Glomerular visceral epithelial cell (primary cell): Measurements from ENCODE around the gene UBAP2L.
"Not testable (repeated sequence)": the region's sequence is repeated elsewhere in the genome, so short reads cannot be mapped to it uniquely, and the experiment has no call there.

Experiments used
- DNase-seq: peaks from one replicate; pipeline ENCODE4 v3.0.0-alpha.2; 2016; ENCODE audit errors: extremely low spot score

The UBAP2L gene

GRCh38 chr1:154198756-154199562 is 21.8 kb upstream of the UBAP2L start:
- peak; percentile 68 for DNase-seq

GRCh38 chr1:154199563-154199879 is 21.2 kb upstream of the UBAP2L start:
- DNase-seq, result no peak

- DNase-seq, result not testable (repeated sequence)
These were observed 15.0 kb upstream of the UBAP2L start for GRCh38 chr1:154205778-154206177.

DNA sequence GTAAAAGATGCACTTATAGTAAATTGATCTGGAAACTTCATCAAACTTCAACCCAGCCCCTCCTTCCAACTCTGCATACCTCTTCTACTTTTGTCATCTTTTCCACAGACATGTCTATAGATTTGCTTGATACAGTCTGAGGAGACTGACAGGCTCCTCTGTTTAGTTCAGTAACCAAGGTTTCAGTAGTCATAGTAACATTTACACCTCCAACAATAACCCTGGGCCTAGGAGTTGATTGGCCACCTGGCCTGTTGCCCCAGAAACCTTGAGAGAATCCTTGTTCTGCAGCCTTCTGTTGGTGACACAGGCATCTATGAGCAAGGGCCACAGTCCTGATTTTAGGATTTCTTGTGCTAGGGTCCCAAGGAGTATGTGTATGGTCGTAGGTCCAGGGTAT is 14.6 kb upstream of the UBAP2L start, which contains the start of gene CFAP141:
TSS of gene CFAP141 (minus strand) at position 138 of the 400 bp plus-strand sequence. CDS start at position 112, 26 bp downstream.
- peak; percentile 51 for DNase-seq

DNA sequence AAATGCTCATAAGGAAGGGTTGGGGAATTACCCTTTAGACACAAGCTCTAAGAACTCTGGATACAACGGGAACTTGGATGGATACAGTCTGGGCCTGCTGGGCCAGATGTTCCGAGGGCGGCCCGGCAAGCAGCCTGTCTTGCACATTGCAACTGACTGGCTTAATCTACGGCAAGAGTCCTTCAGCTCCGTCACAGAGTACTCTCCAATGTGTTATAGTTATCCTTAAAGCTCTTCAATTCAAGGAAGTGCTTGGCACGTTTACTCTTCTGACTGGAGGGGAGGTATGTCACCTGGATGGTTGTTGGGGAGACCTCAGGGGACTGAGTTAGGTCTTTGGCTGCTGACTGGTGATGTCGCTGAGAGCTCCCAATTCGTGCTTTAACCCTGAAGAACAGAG is 13.5 kb upstream of the UBAP2L start:
- no peak for DNase-seq

- no peak for DNase-seq
These were observed 11.9 kb upstream of the UBAP2L start for GRCh38 chr1:154208677-154209388.

- DNase-seq, result no peak
These were observed 8.7 kb upstream of the UBAP2L start for GRCh38 chr1:154212083-154212482.

DNA sequence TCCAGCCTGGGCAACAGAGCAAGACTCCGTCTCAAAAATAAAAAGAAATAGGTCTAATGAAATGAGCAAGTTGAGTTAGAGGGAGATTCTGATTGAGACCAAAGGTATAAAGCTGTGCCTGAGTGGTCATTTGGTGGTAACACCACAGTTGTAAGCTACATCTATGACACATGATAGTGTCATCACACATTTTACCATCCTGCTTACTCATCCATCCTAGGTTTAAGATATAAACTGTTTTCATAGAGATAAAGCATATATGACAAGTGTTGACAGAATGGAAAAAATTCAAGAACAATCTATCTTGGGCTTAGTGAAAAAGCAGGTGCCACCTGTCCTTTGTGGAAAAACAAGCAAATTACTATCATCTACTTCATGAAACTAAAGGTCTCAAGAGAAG is 7.5 kb upstream of the UBAP2L start:
- peak; percentile 64 for DNase-seq

DNA sequence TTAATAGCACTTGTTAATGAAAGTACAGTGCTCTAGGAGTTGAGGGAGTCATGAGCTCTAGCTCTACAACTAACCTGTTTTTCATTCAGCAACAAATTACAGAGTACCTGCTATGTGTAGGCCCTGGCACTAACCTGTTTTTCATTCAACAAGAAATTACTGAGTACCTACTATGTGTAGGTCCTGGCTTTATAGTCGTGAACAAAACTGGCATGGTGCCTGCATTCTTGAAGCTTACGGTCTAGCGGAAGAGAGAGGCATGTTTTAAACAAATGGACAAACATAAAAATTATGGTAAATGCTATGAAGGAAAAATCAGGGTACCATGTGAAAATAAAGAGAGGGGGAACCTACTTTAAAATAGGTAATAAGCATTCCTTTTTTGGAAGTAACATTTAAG is 2.2 kb upstream of the UBAP2L start:
- no peak for DNase-seq

GRCh38 chr1:154219541-154219940 is 1.2 kb upstream of the UBAP2L start:
- DNase-seq, result no peak

- no peak for DNase-seq
These were observed 169 bp downstream of the UBAP2L start for GRCh38 chr1:154220970-154221277.

GRCh38 chr1:154221278-154222001 is 685 bp downstream of the UBAP2L start:
- DNase-seq, result peak; percentile 56

DNA sequence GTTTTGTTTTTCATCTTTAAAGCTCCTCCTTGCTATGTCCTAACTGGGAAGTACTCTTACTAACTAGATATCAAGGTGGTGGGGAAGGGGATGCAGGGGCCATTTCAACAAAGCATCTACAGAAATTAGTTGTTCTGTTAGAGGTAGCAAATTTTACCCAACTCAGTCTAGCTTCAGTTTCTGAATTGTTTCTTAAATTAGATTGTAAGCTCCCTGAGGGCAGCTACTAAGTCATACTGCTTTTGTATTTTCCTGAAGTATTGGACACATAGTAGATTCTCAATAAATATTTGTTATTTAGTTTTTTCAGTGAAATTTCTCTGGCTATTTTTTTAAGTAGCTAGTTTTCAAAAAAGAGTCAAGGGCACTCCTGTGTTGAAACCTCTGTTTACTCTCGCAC is 1.8 kb downstream of the UBAP2L start:
- DNase-seq, result no peak

DNA sequence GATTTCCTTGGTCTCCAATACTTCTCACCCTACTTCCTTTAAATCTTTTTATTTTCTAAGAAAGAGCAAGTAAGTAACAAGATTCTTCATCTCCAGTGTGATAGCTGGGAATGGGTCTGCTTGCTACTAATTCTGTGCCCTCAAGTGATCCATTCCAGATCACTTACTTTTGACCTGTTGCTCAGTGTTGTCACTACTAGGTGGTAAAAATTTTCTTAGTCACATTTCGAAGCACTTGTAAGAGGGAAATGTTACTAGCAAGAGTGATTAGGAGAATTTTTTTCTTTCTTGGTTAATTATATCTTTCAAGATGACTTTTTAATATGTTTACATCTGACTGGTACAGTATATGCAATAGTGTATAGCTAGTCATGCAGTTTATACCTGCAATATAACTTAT is 2.2 kb downstream of the UBAP2L start:
- DNase-seq, result no peak

GRCh38 chr1:154223621-154224020 is 2.9 kb downstream of the UBAP2L start:
- no peak for DNase-seq

GRCh38 chr1:154225370-154225769 is 4.6 kb downstream of the UBAP2L start:
- DNase-seq, result no peak

DNA sequence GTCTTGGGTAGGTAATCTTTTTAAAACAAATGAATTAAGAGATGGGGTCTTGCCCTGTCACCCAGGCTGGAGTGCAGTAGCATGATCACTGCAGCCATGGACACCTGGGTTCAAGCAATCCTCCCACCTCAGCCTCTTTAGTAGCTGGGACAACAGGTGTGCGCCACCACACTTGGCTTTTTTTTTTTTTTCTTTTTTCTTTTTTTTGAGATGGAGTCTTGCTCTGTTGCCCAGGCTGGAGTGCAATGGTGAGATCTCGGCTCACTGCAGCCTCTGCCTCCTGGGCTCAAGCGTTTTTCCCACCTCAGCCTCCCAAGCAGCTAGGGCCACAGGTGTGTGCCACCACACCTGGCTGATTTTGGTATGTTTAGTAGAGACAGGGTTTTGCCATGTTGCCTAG is 10.4 kb downstream of the UBAP2L start:
- DNase-seq, result not testable (repeated sequence)

GRCh38 chr1:154233127-154233526 is 12.4 kb downstream of the UBAP2L start:
- not testable (repeated sequence) for DNase-seq

- no peak for DNase-seq
These were observed 16.1 kb downstream of the UBAP2L start for GRCh38 chr1:154236855-154237254.

DNA sequence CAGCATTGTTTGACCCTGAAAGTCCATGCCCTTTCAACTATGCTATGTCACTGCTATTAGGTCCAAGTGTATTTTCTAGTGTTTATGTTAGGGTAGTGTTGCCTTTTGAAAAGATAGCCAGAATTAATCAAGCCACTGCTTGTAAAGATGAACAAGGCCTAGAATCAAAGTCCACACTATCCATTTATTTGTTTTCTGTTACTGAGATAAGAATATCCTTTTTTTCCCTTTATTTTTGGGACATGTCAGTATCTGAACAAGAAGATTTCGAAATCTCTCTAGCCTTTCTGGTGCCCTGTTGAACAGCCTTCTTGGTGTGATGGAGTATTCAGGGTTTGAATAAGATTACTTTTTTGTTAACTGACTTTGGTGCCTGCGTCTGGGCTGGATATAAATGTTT is 16.7 kb downstream of the UBAP2L start:
- DNase-seq, result no peak

DNA sequence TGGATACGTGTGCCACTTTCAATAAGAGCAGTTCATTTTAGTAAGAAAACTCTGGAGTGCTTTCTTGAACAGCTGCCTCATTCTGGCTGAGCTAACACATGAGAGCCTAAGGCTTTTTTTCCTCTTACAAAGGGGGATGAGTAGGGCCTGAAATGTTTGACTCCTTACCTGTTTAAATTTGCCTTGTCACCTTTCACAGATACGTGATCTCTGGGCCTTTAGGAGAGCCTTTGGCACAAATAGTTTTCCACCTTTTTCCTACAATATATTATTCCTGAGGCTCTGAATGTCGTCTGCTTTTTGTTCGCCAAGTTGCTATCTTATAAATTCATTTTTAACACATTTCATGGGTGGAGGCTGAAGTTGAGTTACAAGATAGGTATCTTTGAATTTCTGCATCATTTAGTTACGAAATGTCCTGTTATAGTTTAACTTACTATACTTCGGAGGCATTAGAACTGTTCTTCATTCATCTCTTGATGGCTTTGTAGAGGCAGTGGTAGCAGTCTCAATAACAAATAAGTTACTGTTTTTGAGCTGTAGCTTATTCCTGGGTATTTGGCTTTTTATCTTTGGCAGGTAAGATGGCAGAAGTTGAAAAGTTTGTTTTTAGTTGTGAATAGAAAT is 17.2 kb downstream of the UBAP2L start:
- DNase-seq, result no peak

- no peak for DNase-seq
These were observed 18.7 kb downstream of the UBAP2L start for GRCh38 chr1:154239491-154239890.
